Stimulated activated CD4-positive, alpha-beta T cell treated with anti-CD3 and anti-CD28 coated beads, Interleukin-2, amount 100 ng/mL, for 24 hours (primary cell): ENCODE results near the gene RPL19.
A peak's percentile ranks its signal among the peaks of the same experiment; 100 is the strongest.

Experiments
- DNase-seq, 2 donors: peaks; one replicate each; pipeline ENCODE4 v3.0.0-alpha.2; 2020

Gene RPL19

DNA sequence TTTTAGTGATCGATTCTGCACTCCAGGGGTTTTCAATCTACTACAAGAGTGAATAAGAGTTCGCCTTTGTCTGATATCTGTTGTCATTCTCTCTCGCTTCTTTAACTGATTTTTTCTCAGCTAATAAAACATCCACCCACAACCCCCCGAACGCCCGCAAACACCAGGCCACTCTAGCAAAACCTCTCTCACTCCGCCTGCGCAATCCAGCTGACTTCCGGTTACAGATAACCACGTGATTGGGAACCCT lies 338 bp upstream of the RPL19 start:
- peak; percentile 87 to 90 for DNase-seq

- no peak for DNase-seq
Observed at GRCh38 chr17:39200957-39201510, 951 bp downstream of the RPL19 start.

DNA sequence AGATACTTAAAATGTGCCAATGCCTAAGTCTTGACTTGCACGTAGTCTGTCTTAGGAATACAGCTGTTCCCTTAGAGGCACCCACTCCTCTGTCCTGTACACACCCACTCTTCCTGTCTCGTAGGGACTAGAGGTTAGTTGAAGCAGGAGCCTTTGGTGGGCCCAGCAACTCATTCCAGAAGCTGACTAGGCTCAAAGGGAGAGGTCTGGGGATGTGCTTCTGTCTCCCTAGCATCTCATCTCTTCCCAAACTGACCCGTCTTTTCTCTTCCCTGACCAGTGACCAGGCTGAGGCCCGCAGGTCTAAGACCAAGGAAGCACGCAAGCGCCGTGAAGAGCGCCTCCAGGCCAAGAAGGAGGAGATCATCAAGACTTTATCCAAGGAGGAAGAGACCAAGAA lies 4.2 kb downstream of the RPL19 start:
- no peak for DNase-seq

- DNase-seq = no peak
Observed at GRCh38 chr17:39205112-39205526, 5.0 kb downstream of the RPL19 start.

GRCh38 chr17:39208136-39208535 lies 8.1 kb downstream of the RPL19 start:
- DNase-seq = no peak

GRCh38 chr17:39208893-39209292 lies 8.8 kb downstream of the RPL19 start:
- DNase-seq = no peak

- peak; percentile 72 to 73 for DNase-seq
Observed at GRCh38 chr17:39209317-39210092, 9.4 kb downstream of the RPL19 start.

DNA sequence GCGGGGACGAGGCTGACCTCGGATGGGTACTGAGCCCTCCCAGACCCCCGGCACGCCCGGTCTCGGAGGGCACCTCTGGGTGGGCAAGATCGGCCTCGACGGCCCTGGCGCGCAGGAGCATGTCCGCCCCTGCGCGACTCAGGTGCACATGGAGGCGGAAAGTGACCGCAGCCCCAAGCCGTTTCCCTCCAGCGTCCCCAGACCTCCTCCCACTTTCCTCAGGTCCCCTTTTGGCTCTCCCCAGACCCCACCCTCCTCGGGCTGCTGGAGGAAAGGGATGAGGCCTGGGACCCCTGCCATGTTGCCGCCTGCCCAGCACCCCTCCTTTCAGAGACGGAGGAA lies 10.0 kb downstream of the RPL19 start:
- DNase-seq = no peak

DNA sequence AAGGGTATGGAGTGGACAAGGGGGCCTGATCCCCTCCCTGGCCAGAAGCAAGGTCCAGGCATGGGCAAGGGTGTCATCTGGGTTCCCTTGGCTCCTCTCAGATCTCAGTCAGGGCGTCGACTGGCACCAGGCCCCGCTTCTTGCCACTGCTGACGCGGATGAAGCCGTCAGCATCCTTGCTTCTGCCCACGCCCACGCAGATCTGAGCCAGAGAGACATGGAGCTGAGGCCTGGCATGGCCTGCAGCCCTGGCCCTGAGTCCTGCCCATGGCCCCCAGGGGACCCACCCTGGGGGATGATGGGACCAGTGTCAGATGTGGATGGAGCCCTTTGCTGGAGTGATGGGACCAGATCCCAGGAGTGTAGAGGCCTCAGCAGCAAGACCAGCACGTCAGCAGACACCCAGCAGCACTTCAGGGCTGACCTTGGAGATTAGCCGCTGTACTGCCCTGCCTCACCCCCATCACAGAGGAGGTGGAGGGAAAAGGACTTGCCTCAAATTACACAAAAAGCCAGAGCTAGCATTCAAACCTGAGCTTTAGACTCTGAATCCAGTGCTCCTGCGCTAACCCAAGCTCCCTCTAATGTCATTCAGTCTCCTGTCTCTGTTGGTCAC lies 12.2 kb downstream of the RPL19 start:
- DNase-seq = no peak

DNA sequence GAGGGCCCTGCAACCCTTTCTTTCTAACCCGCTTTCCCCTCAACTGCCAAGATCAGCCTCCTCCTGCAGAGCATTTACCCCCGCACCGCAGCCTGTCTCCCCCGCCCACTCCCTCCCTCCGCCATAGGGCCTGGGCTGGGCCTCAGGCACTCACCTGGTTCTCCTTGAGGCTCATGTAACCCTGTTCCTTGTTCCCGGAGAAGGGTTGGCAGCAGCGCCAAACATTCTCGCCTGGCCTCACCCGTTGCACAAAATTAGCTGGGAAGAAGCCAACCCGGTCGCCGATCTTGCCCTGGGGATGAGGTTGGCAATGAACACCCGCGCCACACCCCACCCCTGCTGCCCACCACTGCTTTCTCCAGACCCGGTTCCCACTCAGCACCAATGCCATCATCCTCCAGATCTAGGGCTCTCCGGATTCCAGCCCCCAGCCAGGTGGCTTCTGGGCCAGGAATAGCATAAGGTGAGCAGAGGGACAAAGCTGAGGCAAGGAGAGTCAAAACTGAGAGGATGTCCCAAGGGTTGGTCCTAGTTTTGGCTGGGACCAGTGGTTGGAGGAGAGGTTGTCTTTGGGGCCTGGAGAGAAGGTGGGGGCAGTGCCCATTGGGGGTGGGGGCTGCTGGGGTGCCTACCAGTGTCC lies 12.9 kb downstream of the RPL19 start:
- no peak for DNase-seq

DNA sequence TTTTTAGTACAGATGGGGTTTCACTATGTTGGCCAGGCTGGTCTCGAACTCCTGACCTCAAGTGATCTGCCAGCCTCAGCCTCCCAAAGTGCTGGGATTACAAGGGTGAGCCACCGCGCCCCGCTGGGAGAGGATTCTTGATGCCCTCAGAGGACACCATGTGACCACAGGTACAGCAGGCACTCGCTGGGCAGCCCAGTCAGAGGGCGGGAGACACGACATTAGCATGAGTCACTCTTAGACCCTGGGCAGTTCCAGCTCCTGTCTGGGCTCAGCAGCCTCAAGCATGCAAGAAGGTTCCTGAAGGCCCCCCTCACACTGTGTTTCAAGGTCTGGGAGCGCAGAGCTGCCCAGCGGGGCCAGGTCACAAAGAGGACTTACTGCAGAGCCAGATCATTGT lies 13.8 kb downstream of the RPL19 start:
- no peak for DNase-seq

DNA sequence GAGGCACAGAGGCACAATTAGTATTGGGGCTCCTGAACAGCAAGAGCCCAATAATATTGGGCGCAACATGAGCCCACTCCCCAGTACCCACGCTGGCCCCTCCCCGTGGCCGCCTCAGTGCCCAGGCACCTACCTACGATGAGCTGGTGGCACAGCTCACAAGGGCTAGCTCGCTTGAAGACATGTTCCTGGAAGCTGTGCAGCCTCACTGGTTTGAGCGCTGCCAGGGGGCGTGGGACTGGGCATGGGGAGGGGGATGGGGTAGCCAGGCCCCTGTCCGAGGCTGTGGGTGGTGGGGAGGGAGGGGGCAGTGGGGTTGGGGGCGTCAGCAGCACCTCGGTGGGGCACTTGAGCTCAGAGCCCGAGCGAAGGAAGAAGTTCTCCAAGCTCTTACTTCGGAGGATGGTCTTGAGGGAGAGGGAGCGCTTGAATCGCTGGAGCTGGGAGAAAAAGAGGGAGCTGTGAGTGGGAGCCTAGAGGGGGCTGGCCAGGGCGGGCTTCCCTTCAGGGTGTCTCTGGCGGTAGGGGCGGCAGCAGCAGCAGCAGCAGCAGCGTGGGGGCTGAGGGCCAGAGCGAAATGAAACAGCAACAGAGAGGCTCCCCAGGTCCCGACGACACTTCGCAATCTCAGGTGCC lies 17.8 kb downstream of the RPL19 start:
- no peak for DNase-seq

- DNase-seq = no peak
Observed at GRCh38 chr17:39218906-39219305, 18.8 kb downstream of the RPL19 start.

DNA sequence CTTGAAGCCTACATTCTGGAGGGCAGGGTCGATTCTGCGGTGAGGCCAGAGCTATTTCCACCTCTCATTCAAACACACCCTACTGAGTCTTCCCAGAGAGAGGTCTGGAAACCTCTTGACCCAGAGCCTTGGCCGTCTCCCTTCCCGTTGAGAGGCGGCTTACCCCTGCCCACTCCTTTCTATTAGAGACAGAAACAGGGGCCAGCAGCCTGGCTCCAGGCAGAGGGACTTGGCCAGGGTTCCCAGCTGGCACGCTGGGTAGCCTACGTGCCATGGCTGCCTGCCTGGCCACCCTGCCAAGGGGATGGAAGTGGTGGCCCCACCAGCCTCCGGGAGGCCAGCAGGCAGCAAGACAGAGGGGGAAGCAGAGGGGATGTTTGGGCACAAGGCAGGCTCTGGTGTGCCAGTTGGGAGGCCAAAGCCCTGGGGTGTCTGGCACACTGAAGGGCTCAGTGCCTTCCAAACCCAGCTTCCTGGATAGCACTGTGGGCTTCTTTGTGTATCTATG lies 19.6 kb downstream of the RPL19 start:
- no peak for DNase-seq

- no peak for DNase-seq
Observed at GRCh38 chr17:39221572-39221971, 21.5 kb downstream of the RPL19 start.

DNA sequence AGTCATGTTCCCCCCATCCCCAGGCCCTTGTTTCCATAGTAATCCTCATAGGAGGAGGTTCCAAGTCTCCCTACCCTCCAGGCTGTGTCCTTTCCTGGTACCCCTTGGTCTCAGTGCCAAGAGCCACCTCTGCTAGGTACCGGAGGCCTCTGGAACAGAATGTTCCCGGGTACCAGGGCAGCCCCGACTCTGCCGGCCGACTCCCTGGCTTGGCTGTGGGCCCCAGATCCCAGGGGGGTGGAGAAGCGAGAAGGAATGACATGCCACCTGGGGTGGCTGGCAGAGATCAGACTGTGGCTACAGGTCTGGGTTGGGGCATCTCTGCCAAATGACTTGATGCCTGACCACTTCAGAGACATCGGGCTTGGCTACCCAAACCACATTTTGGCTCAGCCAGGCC lies 22.1 kb downstream of the RPL19 start:
- DNase-seq = no peak

DNA sequence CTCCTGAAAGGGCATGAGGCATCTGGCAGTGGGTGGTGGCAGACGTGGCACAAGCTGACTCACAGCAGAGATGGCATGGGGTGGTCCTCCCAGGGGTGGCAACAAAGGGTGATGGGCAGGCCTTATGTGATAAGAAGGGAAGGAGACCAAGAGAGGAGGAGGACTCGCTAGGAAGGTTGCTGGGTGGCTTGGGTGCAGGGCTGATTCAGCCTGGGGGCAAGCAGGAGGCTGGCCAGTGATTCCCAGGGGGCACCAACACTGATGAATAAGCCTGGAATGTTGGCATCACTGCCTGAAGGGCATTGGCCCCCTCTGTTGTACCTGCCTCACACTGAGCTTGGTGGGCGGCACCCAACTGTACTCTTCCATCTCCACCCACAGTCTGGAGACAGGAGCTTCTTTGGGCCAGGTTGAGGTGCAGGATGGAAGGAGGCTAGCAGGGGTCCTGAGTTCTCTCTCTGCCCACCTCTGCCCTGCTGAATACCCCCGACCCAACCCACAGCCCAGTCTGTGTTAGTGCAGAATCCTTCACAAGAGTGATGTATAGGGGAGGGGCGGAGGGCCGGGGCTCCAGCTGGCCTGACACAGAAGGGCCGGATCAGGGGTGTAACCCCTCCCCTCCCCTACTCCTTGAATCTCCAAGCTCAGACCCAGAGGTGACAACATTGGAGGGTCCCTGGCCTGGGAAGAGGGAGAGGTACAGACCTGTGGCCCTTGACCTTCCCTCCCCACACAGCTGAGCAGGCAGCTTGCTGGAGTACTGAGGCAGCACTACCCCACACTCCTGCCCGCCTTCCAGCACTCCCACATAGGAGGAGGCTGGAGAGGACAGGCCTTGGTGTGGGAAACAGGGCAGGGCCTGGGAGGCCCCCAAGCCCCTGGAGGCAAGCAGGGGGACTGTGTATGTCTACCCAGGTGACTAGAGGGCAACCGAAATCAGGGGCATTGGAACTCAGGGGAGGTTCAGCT lies 23.1 kb downstream of the RPL19 start:
- DNase-seq = no peak

DNA sequence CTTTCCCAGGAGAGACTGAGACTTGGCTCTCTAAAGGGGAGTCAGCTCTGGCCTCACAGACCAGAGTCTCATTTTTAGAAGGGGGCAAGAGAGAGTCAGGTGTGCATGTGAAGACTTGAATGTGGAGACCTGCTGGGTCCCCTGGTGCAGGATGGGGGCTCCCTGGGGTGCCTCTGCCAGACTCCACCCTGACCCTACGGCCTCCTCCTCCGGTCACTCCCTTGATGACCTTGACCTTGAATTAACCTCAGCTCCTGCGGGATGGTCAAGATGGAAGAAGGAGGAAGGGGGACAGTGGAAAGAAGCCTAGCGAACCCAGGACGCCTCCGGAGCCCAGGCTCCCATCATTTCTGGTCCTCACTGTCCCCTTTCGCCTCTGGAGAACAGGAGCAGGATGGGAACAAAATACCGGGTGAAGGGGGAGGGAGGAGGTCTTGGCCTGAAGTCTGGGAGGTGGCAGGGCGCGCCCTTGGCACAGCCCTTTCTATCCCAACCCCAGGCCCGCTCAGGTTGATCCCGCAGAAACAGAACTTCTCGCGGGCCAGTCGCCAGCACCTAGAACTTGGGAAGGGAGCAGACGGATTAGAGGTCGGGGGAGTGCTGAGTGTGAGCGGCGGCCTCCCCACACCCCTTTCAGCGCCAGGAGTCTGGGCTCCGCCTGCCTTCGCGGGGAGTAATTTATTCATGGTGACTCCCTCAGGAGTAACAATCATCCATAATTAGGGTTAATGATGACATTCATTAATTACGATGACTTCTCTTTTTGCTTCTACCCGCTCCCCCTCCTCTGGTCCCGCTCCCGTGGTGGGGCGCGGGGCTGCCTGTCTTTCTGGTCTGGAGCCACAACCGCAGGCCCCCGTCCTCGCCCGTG lies 24.1 kb downstream of the RPL19 start:
- no peak for DNase-seq

- DNase-seq = no peak
Observed at GRCh38 chr17:39224778-39225307, 24.8 kb downstream of the RPL19 start.

DNA sequence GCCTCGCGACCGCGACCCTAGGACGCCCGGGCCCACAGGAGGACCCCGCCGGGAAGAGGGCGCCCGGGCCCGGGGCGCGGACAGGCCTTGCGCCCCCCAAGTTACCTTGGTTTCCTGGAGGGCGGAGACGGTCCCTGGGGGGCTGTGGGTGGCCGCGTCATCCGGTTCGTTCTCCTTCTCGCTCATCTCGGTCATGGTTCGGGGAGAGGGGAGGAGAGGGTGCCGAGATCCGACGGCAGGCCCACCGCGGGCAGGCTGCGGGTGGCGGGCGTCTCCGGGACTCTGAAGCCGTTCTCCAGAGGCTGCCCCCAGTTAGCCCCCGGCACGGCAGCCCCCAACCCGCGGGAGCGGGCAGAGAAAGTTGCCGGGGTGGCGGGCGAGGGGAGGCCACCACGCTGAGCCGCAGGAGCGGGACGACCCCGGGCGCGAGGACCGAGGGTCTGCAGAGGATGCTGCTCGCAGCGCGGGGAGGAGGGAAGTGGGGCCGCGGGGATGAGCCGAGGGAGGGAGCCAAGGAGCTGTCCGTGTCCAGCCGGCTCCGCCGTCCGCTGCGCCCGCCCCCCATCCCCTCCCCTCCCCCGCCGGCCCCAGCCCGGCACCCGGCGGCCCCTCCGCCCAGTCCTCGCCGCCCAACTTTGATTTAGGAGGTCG lies 25.4 kb downstream of the RPL19 start, which contains the start of gene STAC2:
Gene STAC2, minus strand, starts transcription at position 638 of the 651 bp plus-strand sequence. Its CDS starts 443 bp downstream, at position 195.
- DNase-seq = no peak
